PC-9 (cell line): ENCODE results near the gene RALGPS1. TPM values are rescaled to one million over a fixed set of nuclear protein-coding genes. Genes with fewer than 3 reads are reported as not detected.

Source experiments
- BruUV-seq: library from RNA; stranded (reverse); fragments of 400-500 nt; replicated peaks from 2 replicates; lab custom pipeline; 2021; lab: Mats Ljungman, UMichigan
- CTCF ChIA-PET: fragments of 300-600 bp; sonication (Branson Sonifier 250); formaldehyde crosslinking; loops from one replicate; lab custom pipeline; 2022; ENCODE audit warnings: antibody characterized with exemption; lab: Charles Lee
- POLR2A ChIA-PET: fragments of 300-600 bp; sonication (Branson Sonifier 250); formaldehyde crosslinking; loops from one replicate; lab custom pipeline; 2022; ENCODE audit warnings: antibody characterized with exemption; ENCODE audit not compliant: unreplicated experiment; lab: Charles Lee
- DNase-seq, 2 experiments: peaks; one replicate each; pipeline versions ENCODE4 v3.0.0 to v3.0.0-alpha.2; 2015 to 2022; ENCODE audit warnings: mixed read lengths in 1 of 2
- H2AFZ ChIP-seq: fragments of 200-600 bp; sonication (generic); 2 replicates; pipeline ENCODE4 v1.8.1; 2017; ENCODE audit warnings: antibody characterized with exemption
- H3F3A ChIP-seq: fragments of 200-600 bp; sonication (generic); 2 replicates; pipeline ENCODE4 v1.8.1; 2017; ENCODE audit warnings: antibody characterized with exemption, mild to moderate bottlenecking, low read depth; ENCODE audit not compliant: insufficient read depth
- H3K27ac ChIP-seq: fragments of 200-600 bp; sonication (generic); 2 replicates; pipeline ENCODE4 v1.6.1; 2016; ENCODE audit warnings: mixed run types
- H3K27me3 ChIP-seq: fragments of 200-600 bp; sonication (generic); 2 replicates; pipeline ENCODE4 v1.6.1; 2016; ENCODE audit warnings: low read depth, mixed run types; ENCODE audit not compliant: insufficient read depth
- H3K36me3 ChIP-seq: fragments of 200-600 bp; sonication (generic); 2 replicates; pipeline ENCODE4 v1.6.1; 2016; ENCODE audit warnings: low read depth, mixed run types
- H3K4me1 ChIP-seq: fragments of 200-600 bp; sonication (generic); replicated peaks from 2 replicates; pipeline ENCODE4 v1.6.1; 2016; ENCODE audit warnings: mixed run types; ENCODE audit not compliant: insufficient read depth
- H3K4me2 ChIP-seq: fragments of 200-600 bp; sonication (generic); 2 replicates; pipeline ENCODE4 v1.6.1; 2017; ENCODE audit warnings: mixed run types
- H3K4me3 ChIP-seq: fragments of 200-600 bp; sonication (generic); 2 replicates; pipeline ENCODE4 v1.6.1; 2016; ENCODE audit warnings: mixed run types
- H3K79me2 ChIP-seq: fragments of 200-600 bp; sonication (generic); 2 replicates; pipeline ENCODE4 v1.6.1; 2017; ENCODE audit warnings: low read depth, mixed run types
- H3K9me2 ChIP-seq: fragments of 200-600 bp; sonication (generic); 2 replicates; pipeline ENCODE4 v1.8.1; 2017; ENCODE audit warnings: mild to moderate bottlenecking; ENCODE audit not compliant: insufficient read depth
- H3K9me3 ChIP-seq: fragments of 200-600 bp; sonication (generic); 2 replicates; pipeline ENCODE4 v1.8.1; 2016; ENCODE audit warnings: low read depth; ENCODE audit not compliant: insufficient read depth
- H4K20me1 ChIP-seq: fragments of 200-600 bp; sonication (generic); 2 replicates; pipeline ENCODE4 v1.8.1; 2017; ENCODE audit not compliant: insufficient read depth
- CTCF ChIP-seq: fragments of 200-600 bp; sonication (generic); conservative IDR thresholded peaks from 2 replicates; pipeline ENCODE4 v1.6.1; 2017; ENCODE audit warnings: mixed run types, antibody characterized with exemption, mild to moderate bottlenecking, moderate library complexity
- EZH2 ChIP-seq: fragments of 200-600 bp; sonication (generic); IDR thresholded peaks from 2 replicates; pipeline ENCODE4 v1.8.0; 2017; ENCODE audit warnings: antibody characterized with exemption, low read depth
- intact Hi-C: fragments of 100-400 bp; cut with micrococcal nuclease; formaldehyde crosslinking; loops from one replicate; pipeline ENCODE4 v1.10.0; 2022; ENCODE audit not compliant: unreplicated experiment
- total RNA-seq: library from RNA; stranded (reverse); gene quantifications from 2 replicates; pipeline ENCODE4 v1.2.3, GENCODE V29; 2021

RALGPS1 gene
- total RNA-seq, 1 experiment from 2014 or later: 23.3 TPM

- Histone ChIP-seq H4K20me1 (no peaks in the 10 kb centered on the region), H3K4me1 (no peaks in the 10 kb centered on the region), H3K4me2 (no peak overlapping the region), H3K79me2 (no peaks in the 10 kb centered on the region), H3K27me3 (no peaks in the 10 kb centered on the region), H2AFZ (no peak overlapping the region), H3K36me3 (no peaks in the 10 kb centered on the region), H3K27ac (no peak overlapping the region), H3K9me2 (no peaks in the 10 kb centered on the region), H3K4me3 (no peak overlapping the region), H3K9me3 (no peaks in the 10 kb centered on the region), H3F3A (no peaks in the 10 kb centered on the region; the same call in 1 of the 2 replicates)
- BruUV-seq: no TSS peak
- ChIA-PET POLR2A (no interaction called here), CTCF (no interaction called here)
- intact Hi-C loops: no loop called here
- no peak for TF ChIP-seq CTCF
- DNase-seq: no peak
Observed at GRCh38 chr9:127088724-127089615, 174.4 kb downstream of the RALGPS1 start.

- H3K4me3 ChIP-seq: no peak overlapping the region
- H3K36me3 ChIP-seq: no peaks in the 10 kb centered on the region
- BruUV-seq: no TSS peak
- H3K9me3 ChIP-seq: no peaks in the 10 kb centered on the region
- no peak for DNase-seq
- no peaks in the 10 kb centered on the region for H3K79me2 ChIP-seq
- no peaks in the 10 kb centered on the region for H4K20me1 ChIP-seq
- intact Hi-C loops: no loop called here
- no peak overlapping the region for H3K4me2 ChIP-seq
- ChIA-PET POLR2A (no interaction called here), CTCF (no interaction called here)
- H3K4me1 ChIP-seq: no peaks in the 10 kb centered on the region
- no peaks in the 10 kb centered on the region for H3K27me3 ChIP-seq
- H3K9me2 ChIP-seq: no peaks in the 10 kb centered on the region
- no peak for TF ChIP-seq CTCF
- TF ChIP-seq EZH2: no peak
- H3F3A ChIP-seq: no peaks in the 10 kb centered on the region; the same call in 1 of the 2 replicates
- H3K27ac ChIP-seq: no peak overlapping the region
- H2AFZ ChIP-seq: no peak overlapping the region
Observed at GRCh38 chr9:127089631-127090081, 175.1 kb downstream of the RALGPS1 start.

GRCh38 chr9:127090341-127090985 is 175.9 kb downstream of the RALGPS1 start:
- H3K36me3 ChIP-seq: no peaks in the 10 kb centered on the region
- ChIA-PET POLR2A (interaction anchor here (0.6 kb wide), 1 partner anchor 24 kb away, joined by 3 read pairs; no protein-coding TSS in a partner anchor), CTCF (no interaction called here)
- no peak overlapping the region for H3K4me2 ChIP-seq
- no peak overlapping the region for H3K27ac ChIP-seq
- H3K4me3 ChIP-seq: no peak overlapping the region
- no peaks in the 10 kb centered on the region for H3K4me1 ChIP-seq
- DNase-seq: no peak
- H3K9me2 ChIP-seq: no peaks in the 10 kb centered on the region
- TF ChIP-seq EZH2: no peak
- TF ChIP-seq CTCF: no peak
- H3K27me3 ChIP-seq: no peaks in the 10 kb centered on the region
- H3K9me3 ChIP-seq: no peaks in the 10 kb centered on the region
- H3F3A ChIP-seq: no peaks in the 10 kb centered on the region; the same call in 1 of the 2 replicates
- no peak overlapping the region for H2AFZ ChIP-seq
- intact Hi-C loops: no loop called here
- H3K79me2 ChIP-seq: no peaks in the 10 kb centered on the region
- H4K20me1 ChIP-seq: no peaks in the 10 kb centered on the region
- BruUV-seq: no TSS peak
